ENCODE data around the gene PLEKHG5.

GRCh38 chr1:6508816-6509189 lies 17.3 kb upstream of the PLEKHG5 start:
- no peak for TF ChIP-seq POLR2A (IDR thresholded peaks at IDR 0.05)
- TF ChIP-seq CTCF (IDR thresholded peaks at IDR 0.05): no peak
